ENCODE measurements around the gene AK3. TPM values are rescaled to one million over a fixed set of nuclear protein-coding genes. Genes with fewer than 3 reads are reported as not detected.
"Not testable (repeated sequence)": the region's sequence is repeated elsewhere in the genome, so short reads cannot be mapped to it uniquely, and the experiment has no call there.

Gene AK3
- total RNA-seq, result 100 to 1,000 TPM in 1 of 4 donors, 10 to 100 TPM in 3; 57.9 to 129 (median 78.4) TPM

GRCh38 chr9:4740638-4741364 is at the start of gene AK3:
Gene AK3 (minus strand): TSS chr9:4741202. CDS start chr9:4741087, 115 bp downstream.
- intact Hi-C loops (cut with DNase I; ENCODE audit: low total_unique reads), result loop anchor here (10.0 kb wide), 1 partner anchor 66 kb away; the partner anchor contains the start of gene CDC37L1
- TF ChIP-seq CTCF (IDR thresholded peaks at IDR 0.05) (peak; percentile 16 to 52 (median 42)), POLR2A (IDR thresholded peaks at IDR 0.05) (peak; percentile 81 to 90)
- Histone ChIP-seq H3K36me3 (no peaks in the 10 kb centered on the region), H3K27ac (peak within 1 kb of the TSS; percentile 92 to 96), H3K9me3 (no peaks in the 10 kb centered on the region), H3K4me1 (peaks cover 0 to 12% of the 10 kb centered on the region in 2 donors), H3K4me3 (peak within 1 kb of the TSS; percentile 64 to 75), H3K27me3 (no peaks in the 10 kb centered on the region)
- peak; percentile 87 to 90 for DNase-seq

- H3K4me3 ChIP-seq, result no peak overlapping the region
- no peaks in the 10 kb centered on the region for H3K9me3 ChIP-seq
- no peaks in the 10 kb centered on the region for H3K27me3 ChIP-seq
- no peaks in the 10 kb centered on the region for H3K36me3 ChIP-seq
- TF ChIP-seq POLR2A (IDR thresholded peaks at IDR 0.05) (no peak), CTCF (IDR thresholded peaks at IDR 0.05) (no peak)
- DNase-seq, result no peak
- H3K27ac ChIP-seq, result no peak overlapping the region
- intact Hi-C loops (cut with DNase I; ENCODE audit: low total_unique reads), result no loop called here
- H3K4me1 ChIP-seq, result peaks cover 0 to under 1% of the 10 kb centered on the region in 2 donors
Observed at GRCh38 chr9:4788703-4789102, 47.7 kb upstream of the AK3 start.

- H3K4me1 ChIP-seq, result no peaks in the 10 kb centered on the region
- H3K9me3 ChIP-seq, result no peaks in the 10 kb centered on the region
- DNase-seq, result no peak
- no peaks in the 10 kb centered on the region for H3K36me3 ChIP-seq
- no peak overlapping the region for H3K4me3 ChIP-seq
- H3K27ac ChIP-seq, result no peak overlapping the region
- no peaks in the 10 kb centered on the region for H3K27me3 ChIP-seq
- TF ChIP-seq POLR2A (IDR thresholded peaks at IDR 0.05), result no peak
- TF ChIP-seq CTCF (IDR thresholded peaks at IDR 0.05), result no peak
- intact Hi-C loops (cut with DNase I; ENCODE audit: low total_unique reads), result no loop called here
Observed at GRCh38 chr9:4787876-4788275, 46.9 kb upstream of the AK3 start.

- no peak for TF ChIP-seq POLR2A (IDR thresholded peaks at IDR 0.05)
- TF ChIP-seq CTCF (IDR thresholded peaks at IDR 0.05), result no peak
- intact Hi-C loops (cut with DNase I; ENCODE audit: low total_unique reads), result no loop called here
- no peak for DNase-seq
- Histone ChIP-seq H3K4me3 (no peak overlapping the region), H3K27ac (no peak overlapping the region), H3K4me1 (no peaks in the 10 kb centered on the region), H3K27me3 (no peaks in the 10 kb centered on the region), H3K9me3 (no peaks in the 10 kb centered on the region), H3K36me3 (no peaks in the 10 kb centered on the region)
Observed at GRCh38 chr9:4786599-4786998, 45.6 kb upstream of the AK3 start.

- Histone ChIP-seq H3K9me3 (no peaks in the 10 kb centered on the region), H3K4me3 (no peak overlapping the region), H3K36me3 (no peaks in the 10 kb centered on the region), H3K4me1 (no peaks in the 10 kb centered on the region), H3K27me3 (no peaks in the 10 kb centered on the region), H3K27ac (no peak overlapping the region)
- intact Hi-C loops (cut with DNase I; ENCODE audit: low total_unique reads), result no loop called here
- DNase-seq, result no peak
- TF ChIP-seq CTCF (IDR thresholded peaks at IDR 0.05), result no peak
- TF ChIP-seq POLR2A (IDR thresholded peaks at IDR 0.05), result no peak
Observed at GRCh38 chr9:4784403-4784802, 43.4 kb upstream of the AK3 start.

- H3K4me1 ChIP-seq; H3K4me3 ChIP-seq; intact Hi-C loops (cut with DNase I; ENCODE audit: low total_unique reads); H3K36me3 ChIP-seq; H3K27me3 ChIP-seq; DNase-seq; H3K9me3 ChIP-seq; H3K27ac ChIP-seq: not testable (repeated sequence)
Observed at GRCh38 chr9:4783191-4783590, 42.2 kb upstream of the AK3 start.
